ENCODE data around the gene SLC35C1.
"Not testable (repeated sequence)": the region's sequence is repeated elsewhere in the genome, so short reads cannot be mapped to it uniquely, and the experiment has no call there.

The SLC35C1 gene

GRCh38 chr11:45791524-45791923 is 13.4 kb upstream of the SLC35C1 start:
- DNase-seq: no peak

GRCh38 chr11:45794169-45794568 is 10.8 kb upstream of the SLC35C1 start:
- DNase-seq: no peak

- no peak for DNase-seq
These were observed 9.6 kb upstream of the SLC35C1 start for GRCh38 chr11:45795379-45795778.

GRCh38 chr11:45796461-45796861 is 8.5 kb upstream of the SLC35C1 start:
- DNase-seq: no peak

GRCh38 chr11:45798793-45799441 is 6.0 kb upstream of the SLC35C1 start:
- DNase-seq: no peak

- no peak for DNase-seq
These were observed 5.4 kb upstream of the SLC35C1 start for GRCh38 chr11:45799562-45799961.

- no peak for DNase-seq
These were observed 4.7 kb upstream of the SLC35C1 start for GRCh38 chr11:45800261-45800660.

GRCh38 chr11:45801723-45802315 is 3.1 kb upstream of the SLC35C1 start:
- no peak for DNase-seq

- DNase-seq: no peak
These were observed 2.2 kb upstream of the SLC35C1 start for GRCh38 chr11:45802531-45803317.

- DNase-seq: peak; percentile 35
These were observed 783 bp upstream of the SLC35C1 start for GRCh38 chr11:45803971-45804760.

GRCh38 chr11:45805305-45806071 is 539 bp downstream of the SLC35C1 start:
- no peak for DNase-seq

GRCh38 chr11:45806072-45806933 is 1.4 kb downstream of the SLC35C1 start:
- no peak for DNase-seq

GRCh38 chr11:45806937-45807791 is 2.2 kb downstream of the SLC35C1 start:
- DNase-seq: no peak

- no peak for DNase-seq
These were observed 2.9 kb downstream of the SLC35C1 start for GRCh38 chr11:45807792-45808238.

- not testable (repeated sequence) for DNase-seq
These were observed 3.5 kb downstream of the SLC35C1 start for GRCh38 chr11:45808427-45808826.

GRCh38 chr11:45809456-45810395 is 4.8 kb downstream of the SLC35C1 start:
- no peak for DNase-seq

GRCh38 chr11:45810431-45811108 is 5.6 kb downstream of the SLC35C1 start:
- DNase-seq: no peak

GRCh38 chr11:45811109-45811435 is 6.1 kb downstream of the SLC35C1 start:
- DNase-seq: no peak
